SH-SY5Y (cell line): Measurements from ENCODE around the gene ZKSCAN1.

Experiments used
- GATA2 ChIP-seq: IDR thresholded peaks from 2 replicates; pipeline ENCODE4 v1.6.1; 2011; ENCODE audit warnings: mild to moderate bottlenecking, low read depth, low read length
- GATA3 ChIP-seq: IDR thresholded peaks from 2 replicates; pipeline ENCODE4 v1.6.1; 2011; ENCODE audit warnings: low read depth, mild to moderate bottlenecking, low read length, moderate library complexity

ZKSCAN1 gene

GRCh38 chr7:100024020-100024619 is 8.7 kb downstream of the ZKSCAN1 start:
- TF ChIP-seq GATA3 (no peak), GATA2 (no peak)

GRCh38 chr7:100027197-100027596 is 11.8 kb downstream of the ZKSCAN1 start:
- no peak for TF ChIP-seq GATA2
- no peak for TF ChIP-seq GATA3

- TF ChIP-seq GATA3 = no peak
- TF ChIP-seq GATA2 = no peak
These were observed 14.2 kb downstream of the ZKSCAN1 start for GRCh38 chr7:100029596-100029995.

GRCh38 chr7:100033526-100033925 is 18.1 kb downstream of the ZKSCAN1 start:
- TF ChIP-seq GATA3 (no peak), GATA2 (no peak)

GRCh38 chr7:100034871-100035510 is 19.6 kb downstream of the ZKSCAN1 start:
- TF ChIP-seq GATA3 (no peak), GATA2 (no peak)

GRCh38 chr7:100035876-100036275 is 20.5 kb downstream of the ZKSCAN1 start:
- no peak for TF ChIP-seq GATA2

GRCh38 chr7:100038326-100038725 is 22.9 kb downstream of the ZKSCAN1 start:
- no peak for TF ChIP-seq GATA2
- no peak for TF ChIP-seq GATA3

GRCh38 chr7:100040575-100040974 is 25.2 kb downstream of the ZKSCAN1 start:
- no peak for TF ChIP-seq GATA3
- TF ChIP-seq GATA2 = no peak

- TF ChIP-seq GATA3 (no peak), GATA2 (no peak)
These were observed 29.3 kb downstream of the ZKSCAN1 start for GRCh38 chr7:100044718-100045117.

- no peak for TF ChIP-seq GATA2
- TF ChIP-seq GATA3 = no peak
These were observed 33.3 kb downstream of the ZKSCAN1 start for GRCh38 chr7:100048680-100049079.

- TF ChIP-seq GATA3 (no peak), GATA2 (no peak; the same call in 1 of the 2 replicates)
These were observed 34.3 kb downstream of the ZKSCAN1 start, which contains the start of gene ZSCAN21 for GRCh38 chr7:100049441-100050291. TSS of gene ZSCAN21 (plus strand) at chr7:100049774. CDS start at chr7:100057007, 7,233 bp downstream.

GRCh38 chr7:100051611-100052010 is 36.2 kb downstream of the ZKSCAN1 start:
- TF ChIP-seq GATA2 (no peak), GATA3 (no peak)

GRCh38 chr7:100053215-100053614 is 37.8 kb downstream of the ZKSCAN1 start:
- no peak for TF ChIP-seq GATA2
- TF ChIP-seq GATA3 = no peak

GRCh38 chr7:100057006-100057405 is 41.6 kb downstream of the ZKSCAN1 start:
- TF ChIP-seq GATA2 (no peak), GATA3 (no peak)

GRCh38 chr7:100059251-100059739 is 43.9 kb downstream of the ZKSCAN1 start:
- TF ChIP-seq GATA3 (no peak), GATA2 (no peak)
